Measurements from ENCODE around the gene MAP3K12. TPM values are rescaled to one million over a fixed set of nuclear protein-coding genes. Genes with fewer than 3 reads are reported as not detected.

MAP3K12 gene
- total RNA-seq, 1 experiment from 2014 or later = 7.6 TPM

Other genes starting within 250 kb of the MAP3K12 start
- gene ESPL1, start 231.2 kb downstream of the MAP3K12 start, total RNA-seq (2014; rRNA removed; shearing (Covaris generic)) = 24.9 and 29.5 TPM in 2 replicates
- 297 and 308 TPM in 2 replicates for gene PFDN5, start 203.9 kb downstream of the MAP3K12 start, total RNA-seq (2014; rRNA removed; shearing (Covaris generic))
- 35.8 and 37.9 TPM in 2 replicates for gene MYG1, start 199.8 kb downstream of the MAP3K12 start, total RNA-seq (2014; rRNA removed; shearing (Covaris generic))
- 55.5 and 57.2 TPM in 2 replicates for gene AAAS, start 177.8 kb downstream of the MAP3K12 start, total RNA-seq (2014; rRNA removed; shearing (Covaris generic))
- not detected in 2 replicates for gene SP7, start 163.1 kb downstream of the MAP3K12 start, total RNA-seq (2014; rRNA removed; shearing (Covaris generic))
- gene SP1, start 119.3 kb downstream of the MAP3K12 start, total RNA-seq (2014; rRNA removed; shearing (Covaris generic)) = 50.2 and 53.1 TPM in 2 replicates
- gene AMHR2, start 75.6 kb downstream of the MAP3K12 start, total RNA-seq (2014; rRNA removed; shearing (Covaris generic)) = 0.14 and 0.15 TPM in 2 replicates
- gene PRR13, start 57.7 kb downstream of the MAP3K12 start, total RNA-seq (2014; rRNA removed; shearing (Covaris generic)) = 54.5 and 59.5 TPM in 2 replicates
- 246 and 250 TPM in 2 replicates for gene PCBP2, start 47.4 kb downstream of the MAP3K12 start, total RNA-seq (2014; rRNA removed; shearing (Covaris generic))
- gene TARBP2, start 1.8 kb upstream of the MAP3K12 start, total RNA-seq (2014; rRNA removed; shearing (Covaris generic)) = 35.2 and 41.2 TPM in 2 replicates
- gene NPFF, start 8.0 kb upstream of the MAP3K12 start, total RNA-seq (2014; rRNA removed; shearing (Covaris generic)) = 0.43 TPM in 1 of 2 replicates, not detected in the other
- gene ATF7, start 126.9 kb upstream of the MAP3K12 start, total RNA-seq (2014; rRNA removed; shearing (Covaris generic)) = 9.9 and 13.3 TPM in 2 replicates
- gene ATP5MC2, start 176.6 kb upstream of the MAP3K12 start, total RNA-seq (2014; rRNA removed; shearing (Covaris generic)) = 433 and 480 TPM in 2 replicates
- gene CALCOCO1, start 228.0 kb upstream of the MAP3K12 start, total RNA-seq (2014; rRNA removed; shearing (Covaris generic)) = 18.2 and 20.3 TPM in 2 replicates

Measured in SJCRH30 (cell line).